OCI-LY7 (cell line): ENCODE results near the gene ZNF506.

Experiments
- CTCF ChIP-seq: fragments of 200-600 bp; sonication (generic); conservative IDR thresholded peaks from 2 replicates; pipeline ENCODE4 v1.5.1; 2014; ENCODE audit warnings: mild to moderate bottlenecking, antibody characterized with exemption, low read length, moderate library complexity, mixed read lengths
- EZH2phosphoT487 ChIP-seq: fragments of 200-600 bp; sonication (generic); IDR thresholded peaks from 2 replicates; pipeline ENCODE4 v1.6.1; 2018; ENCODE audit warnings: low read depth, borderline replicate concordance, mild to moderate bottlenecking, mixed run types, antibody characterized with exemption, low read length, moderate library complexity, mixed read lengths

- TF ChIP-seq CTCF (no peak), EZH2phosphoT487 (no peak)
These were observed 45.2 kb upstream of the ZNF506 start for GRCh38 chr19:19866611-19867248.
